Vagina (tissue), 2 donors: ENCODE data around the gene GALNT15. TPM values are rescaled to one million over a fixed set of nuclear protein-coding genes. Genes with fewer than 3 reads are reported as not detected.
A peak's percentile ranks its signal among the peaks of the same experiment; 100 is the strongest.

Experiments used
- DNase-seq, 2 donors: peaks; one replicate each; pipeline ENCODE4 v3.0.0-alpha.2; 2017; ENCODE audit errors: extremely low spot score in 2 of 2
- H3K27ac ChIP-seq: fragments of 200-600 bp; sonication (generic); one replicate; pipeline ENCODE4 v1.5.1; 2019
- H3K27me3 ChIP-seq: fragments of 200-600 bp; sonication (generic); one replicate; pipeline ENCODE4 v1.5.1; 2019
- H3K36me3 ChIP-seq, 2 donors: fragments of 200-600 bp; sonication (generic); one replicate each; pipeline ENCODE4 v1.5.1; 2017 to 2019
- H3K4me1 ChIP-seq: fragments of 200-600 bp; sonication (generic); one replicate; pipeline ENCODE4 v1.5.1; 2019
- H3K4me3 ChIP-seq, 2 donors: fragments of 200-600 bp; sonication (generic); 1 replicate in 1 of 2; 2 replicates in 1 of 2; pipeline ENCODE4 v1.5.1; 2016 to 2019
- H3K9me3 ChIP-seq: fragments of 200-600 bp; sonication (generic); one replicate; pipeline ENCODE4 v1.5.1; 2019
- POLR2A ChIP-seq, 2 donors: fragments of 450-650 bp; IDR thresholded peaks; one replicate each; pipeline ENCODE4 v1.6.1; 2017; ENCODE audit warnings: antibody characterized with exemption in 2 of 2, mild to moderate bottlenecking in 2 of 2, moderate library complexity in 2 of 2
- POLR2AphosphoS5 ChIP-seq, 2 donors: sonication (generic); formaldehyde crosslinking; IDR thresholded peaks; one replicate each; pipeline ENCODE4 v1.9.0; 2017; ENCODE audit warnings: antibody characterized with exemption in 2 of 2, mild to moderate bottlenecking in 2 of 2, low read depth in 1 of 2; ENCODE audit not compliant: insufficient read depth in 1 of 2
- intact Hi-C: fragments of 100-400 bp; cut with DNase I; formaldehyde crosslinking; loops from one replicate; pipeline ENCODE4 v1.15.1; 2023
- total RNA-seq: library from RNA; depleted of rRNA; stranded (reverse); fragments of >200 nt; gene quantifications from one replicate; pipeline ENCODE4 v1.2.3, GENCODE V29; 2016
- TF ChIP-seq, protein P1 (sequence below), 3 experiments: fragments of 450-650 bp in 2 of 3; fragments of 200-600 bp in 1 of 3; sonication (generic) in 1 of 3; IDR thresholded peaks; one replicate each; pipeline ENCODE4 v1.5.1; 2017 to 2019; ENCODE audit warnings: antibody characterized with exemption in 3 of 3, mild to moderate bottlenecking in 2 of 3, moderate library complexity in 2 of 3

GALNT15 gene
- total RNA-seq, 1 donor from 2014 or later = 225 TPM

DNA sequence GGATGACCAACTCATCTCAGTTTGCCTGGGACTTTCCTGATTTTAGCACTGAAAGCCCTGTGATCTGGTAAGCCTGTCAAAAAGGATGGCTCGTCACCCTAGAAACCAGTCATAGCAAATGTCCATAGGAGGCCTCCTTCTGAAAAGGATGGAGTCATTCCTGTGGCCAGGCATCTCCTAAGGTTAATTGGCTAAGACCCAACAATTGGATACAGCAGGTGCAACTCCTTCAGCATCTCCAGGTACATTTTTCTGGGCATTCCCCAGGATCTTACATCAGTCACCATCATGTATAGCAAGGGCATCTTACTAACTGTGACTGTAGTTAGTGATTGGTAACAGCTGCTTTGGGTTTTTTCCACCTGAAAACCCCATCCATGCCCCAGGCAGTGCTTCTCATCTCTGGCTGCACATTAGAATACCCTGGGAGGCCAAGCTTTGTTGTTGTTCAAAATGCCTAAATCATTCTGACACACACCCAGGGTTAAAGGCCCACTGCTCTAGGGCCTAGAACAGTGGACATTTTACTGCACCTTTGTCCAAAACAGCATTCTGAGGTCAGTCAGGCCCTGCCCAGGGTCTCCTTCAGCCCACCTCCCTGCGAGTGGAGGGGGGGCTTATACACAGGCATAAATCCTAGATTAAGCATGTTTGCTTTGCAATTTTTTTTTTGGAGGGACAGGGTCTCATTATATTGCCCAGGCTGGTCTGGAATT, 28.3 kb upstream of the GALNT15 start:
- H3K9me3 ChIP-seq = no peaks in the 10 kb centered on the region
- H3K27ac ChIP-seq = no peak overlapping the region
- no peak overlapping the region for H3K4me3 ChIP-seq
- peaks cover 21% of the 10 kb centered on the region for H3K4me1 ChIP-seq
- H3K36me3 ChIP-seq = no peaks in the 10 kb centered on the region
- intact Hi-C loops = no loop called here
- no peaks in the 10 kb centered on the region for H3K27me3 ChIP-seq
- TF ChIP-seq POLR2A (IDR thresholded peaks at IDR 0.05) (no peak), POLR2AphosphoS5 (IDR thresholded peaks at IDR 0.05; ENCODE audit: insufficient read depth in 1 of 2, low read depth in 1 of 2) (no peak)
- TF ChIP-seq, protein P1, sequence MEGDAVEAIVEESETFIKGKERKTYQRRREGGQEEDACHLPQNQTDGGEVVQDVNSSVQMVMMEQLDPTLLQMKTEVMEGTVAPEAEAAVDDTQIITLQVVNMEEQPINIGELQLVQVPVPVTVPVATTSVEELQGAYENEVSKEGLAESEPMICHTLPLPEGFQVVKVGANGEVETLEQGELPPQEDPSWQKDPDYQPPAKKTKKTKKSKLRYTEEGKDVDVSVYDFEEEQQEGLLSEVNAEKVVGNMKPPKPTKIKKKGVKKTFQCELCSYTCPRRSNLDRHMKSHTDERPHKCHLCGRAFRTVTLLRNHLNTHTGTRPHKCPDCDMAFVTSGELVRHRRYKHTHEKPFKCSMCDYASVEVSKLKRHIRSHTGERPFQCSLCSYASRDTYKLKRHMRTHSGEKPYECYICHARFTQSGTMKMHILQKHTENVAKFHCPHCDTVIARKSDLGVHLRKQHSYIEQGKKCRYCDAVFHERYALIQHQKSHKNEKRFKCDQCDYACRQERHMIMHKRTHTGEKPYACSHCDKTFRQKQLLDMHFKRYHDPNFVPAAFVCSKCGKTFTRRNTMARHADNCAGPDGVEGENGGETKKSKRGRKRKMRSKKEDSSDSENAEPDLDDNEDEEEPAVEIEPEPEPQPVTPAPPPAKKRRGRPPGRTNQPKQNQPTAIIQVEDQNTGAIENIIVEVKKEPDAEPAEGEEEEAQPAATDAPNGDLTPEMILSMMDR (IDR thresholded peaks at IDR 0.05) = no peak
- no peak for DNase-seq

DNA sequence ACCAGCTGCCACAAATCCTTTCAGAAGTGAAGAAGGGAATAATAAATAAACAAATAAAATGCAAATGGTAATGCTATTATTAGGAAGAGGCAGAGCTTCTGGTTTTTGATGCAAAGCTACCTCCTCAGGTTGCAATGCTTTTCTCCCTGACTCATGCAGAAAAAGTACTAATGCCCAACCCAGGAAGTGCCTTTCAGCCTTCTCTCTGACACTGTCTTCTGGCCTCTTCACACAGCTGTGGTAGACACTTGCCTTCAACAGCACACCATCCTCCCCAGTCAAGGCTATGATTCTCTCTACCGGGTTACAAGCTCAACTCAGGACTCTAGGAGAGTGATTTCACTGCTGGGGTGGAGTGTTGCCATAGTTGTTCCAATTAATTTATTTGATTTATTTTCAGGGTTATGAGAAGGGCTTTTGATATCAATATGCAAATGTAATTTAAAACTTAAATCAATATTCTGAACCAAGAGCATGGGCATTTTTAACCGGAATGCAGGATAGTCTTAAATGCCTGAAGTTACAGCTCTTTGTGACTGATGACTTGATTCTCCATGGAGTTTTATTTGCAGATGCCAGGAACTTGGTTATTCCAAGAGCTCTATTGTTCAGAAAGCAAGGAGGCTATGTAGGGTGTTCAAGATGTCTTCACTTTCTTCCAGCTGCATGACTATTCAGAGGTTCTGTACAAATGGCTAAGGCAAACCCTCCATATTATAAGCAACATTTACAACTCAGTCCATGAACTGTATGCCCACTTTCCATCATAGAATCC, 27.1 kb upstream of the GALNT15 start:
- Histone ChIP-seq H3K36me3 (no peaks in the 10 kb centered on the region), H3K9me3 (no peaks in the 10 kb centered on the region), H3K27me3 (no peaks in the 10 kb centered on the region), H3K4me3 (no peak overlapping the region), H3K27ac (peak overlapping the region; percentile 75), H3K4me1 (peaks cover 18% of the 10 kb centered on the region)
- intact Hi-C loops = no loop called here
- TF ChIP-seq POLR2AphosphoS5 (IDR thresholded peaks at IDR 0.05; ENCODE audit: insufficient read depth in 1 of 2, low read depth in 1 of 2) = no peak
- TF ChIP-seq, protein P1 (IDR thresholded peaks at IDR 0.05) = no peak
- no peak for TF ChIP-seq POLR2A (IDR thresholded peaks at IDR 0.05)
- DNase-seq = no peak

DNA sequence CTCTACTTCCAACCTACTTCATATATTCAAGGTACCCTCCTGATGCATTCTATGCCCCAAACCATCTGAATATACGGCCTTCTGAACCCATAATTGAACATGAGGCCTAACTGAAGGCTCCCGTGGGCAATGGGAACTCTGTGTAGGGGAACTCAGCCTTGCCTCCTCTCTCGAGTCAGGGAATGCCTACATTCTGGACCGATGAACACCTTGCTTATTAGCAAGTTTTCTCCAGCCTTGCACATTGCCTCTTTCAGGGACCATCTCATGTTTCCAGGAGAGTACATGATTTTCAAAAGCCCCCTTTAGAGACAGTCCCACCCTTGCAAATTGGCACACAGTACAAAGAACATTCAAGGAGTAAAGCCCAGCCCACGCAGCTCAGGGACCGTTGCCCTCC, 26.3 kb upstream of the GALNT15 start:
- peak overlapping the region; percentile 75 for H3K27ac ChIP-seq
- H3K4me3 ChIP-seq = no peak overlapping the region
- no peaks in the 10 kb centered on the region for H3K27me3 ChIP-seq
- H3K4me1 ChIP-seq = peaks cover 18% of the 10 kb centered on the region
- intact Hi-C loops = no loop called here
- TF ChIP-seq, protein P1 (IDR thresholded peaks at IDR 0.05) = no peak
- TF ChIP-seq POLR2A (IDR thresholded peaks at IDR 0.05) (no peak), POLR2AphosphoS5 (IDR thresholded peaks at IDR 0.05; ENCODE audit: insufficient read depth in 1 of 2, low read depth in 1 of 2) (no peak)
- H3K9me3 ChIP-seq = no peaks in the 10 kb centered on the region
- H3K36me3 ChIP-seq = no peaks in the 10 kb centered on the region
- peak in 1 of 2 donors; percentile 71 for DNase-seq

DNA sequence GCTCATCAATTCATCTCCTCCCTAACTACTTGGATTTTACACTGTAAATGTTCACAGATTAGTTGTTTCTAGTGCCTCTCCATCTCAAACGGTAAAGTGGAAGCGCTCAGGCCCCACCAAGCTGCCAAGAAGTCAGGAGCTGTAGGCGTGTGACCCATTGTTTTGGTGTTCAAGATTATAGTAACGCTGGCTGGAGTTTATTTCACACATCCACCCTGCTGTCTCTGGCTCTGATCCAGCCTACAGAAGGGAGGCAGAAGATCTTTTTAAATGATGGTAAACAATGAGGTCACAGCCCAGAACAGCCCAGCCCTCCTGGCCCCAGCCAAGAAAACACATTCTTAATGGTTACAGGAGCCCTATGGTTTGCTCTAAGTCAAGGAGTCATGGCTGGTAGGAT, 25.7 kb upstream of the GALNT15 start:
- H3K4me1 ChIP-seq = peaks cover 18% of the 10 kb centered on the region
- no peaks in the 10 kb centered on the region for H3K36me3 ChIP-seq
- H3K27me3 ChIP-seq = no peaks in the 10 kb centered on the region
- intact Hi-C loops = no loop called here
- TF ChIP-seq POLR2AphosphoS5 (IDR thresholded peaks at IDR 0.05; ENCODE audit: insufficient read depth in 1 of 2, low read depth in 1 of 2) = peak in 1 of 2 donors; percentile 91
- no peak for TF ChIP-seq POLR2A (IDR thresholded peaks at IDR 0.05)
- peak overlapping the region; percentile 75 for H3K27ac ChIP-seq
- no peak for DNase-seq
- no peak overlapping the region for H3K4me3 ChIP-seq
- no peaks in the 10 kb centered on the region for H3K9me3 ChIP-seq

DNA sequence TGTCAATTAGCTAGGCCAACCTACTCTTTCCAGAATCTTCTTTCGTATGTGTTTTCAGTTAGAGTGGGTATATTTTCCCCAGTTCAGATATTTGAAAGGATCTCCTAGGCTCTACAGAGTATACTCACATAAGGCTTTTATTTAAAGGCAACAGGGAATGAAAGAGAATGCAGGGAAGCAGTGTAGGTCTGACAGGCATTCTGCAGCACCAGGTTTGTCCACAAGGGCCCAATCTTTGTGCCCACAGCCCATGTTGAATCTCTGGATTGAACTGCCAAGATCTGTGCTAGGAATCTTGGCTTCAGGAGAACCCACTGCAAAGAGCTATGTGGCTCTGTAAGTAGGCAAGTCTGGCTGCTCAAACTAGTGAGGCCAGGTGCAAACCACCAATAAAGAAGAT, 24.2 kb upstream of the GALNT15 start:
- Histone ChIP-seq H3K4me3 (no peak overlapping the region), H3K4me1 (peaks cover 18% of the 10 kb centered on the region), H3K27ac (peak overlapping the region; percentile 75), H3K36me3 (no peaks in the 10 kb centered on the region), H3K9me3 (no peaks in the 10 kb centered on the region), H3K27me3 (no peaks in the 10 kb centered on the region)
- DNase-seq = no peak
- TF ChIP-seq POLR2A (IDR thresholded peaks at IDR 0.05) = no peak
- TF ChIP-seq, protein P1 (IDR thresholded peaks at IDR 0.05) = no peak
- no peak for TF ChIP-seq POLR2AphosphoS5 (IDR thresholded peaks at IDR 0.05; ENCODE audit: insufficient read depth in 1 of 2, low read depth in 1 of 2)
- intact Hi-C loops = no loop called here
